ENCODE data around the gene DHRS1.

- no peak for TF ChIP-seq CTCF (conservative IDR thresholded peaks at IDR 0.05; ENCODE audit: low read depth, low read length)
- TF ChIP-seq POLR2A (IDR thresholded peaks at IDR 0.05; ENCODE audit: low read depth, low read length): no peak
- no peak for TF ChIP-seq CEBPB (IDR thresholded peaks at IDR 0.05; ENCODE audit: low read depth, low read length)
- no peak for TF ChIP-seq USF2 (IDR thresholded peaks at IDR 0.05; ENCODE audit: low read depth, low read length)
- TF ChIP-seq RCOR1 (IDR thresholded peaks at IDR 0.05; ENCODE audit: insufficient replicate concordance, low read length): no peak
- no peak for TF ChIP-seq MXI1 (IDR thresholded peaks at IDR 0.05; ENCODE audit: borderline replicate concordance, low read depth, low read length)
- no peak for TF ChIP-seq RAD21 (IDR thresholded peaks at IDR 0.05; ENCODE audit: low read length)
- TF ChIP-seq SMC3 (IDR thresholded peaks at IDR 0.05; ENCODE audit: low read depth, low read length): no peak
- no peak for TF ChIP-seq RFX5 (IDR thresholded peaks at IDR 0.05; ENCODE audit: low read depth, low read length)
- TF ChIP-seq ELK1 (IDR thresholded peaks at IDR 0.05; ENCODE audit: borderline replicate concordance, low read depth, low read length): no peak
These were observed 15.7 kb downstream of the DHRS1 start for GRCh38 chr14:24283796-24284460.
